ENCODE measurements around the gene NKIRAS2. TPM values are rescaled to one million over a fixed set of nuclear protein-coding genes. Genes with fewer than 3 reads are reported as not detected.

The NKIRAS2 gene
- total RNA-seq = 59.2 and 60.2 TPM in 2 replicates
- long read RNA-seq, transcript NKIRAS2-206 (4 exons, 1,909 nt) = major isoform, 11 of 15 reads
- long read RNA-seq, partial matches to known transcripts = 0 of 15 reads
- long read RNA-seq, other reads (novel, unspliced or antisense) = 2 of 15 reads

DNA sequence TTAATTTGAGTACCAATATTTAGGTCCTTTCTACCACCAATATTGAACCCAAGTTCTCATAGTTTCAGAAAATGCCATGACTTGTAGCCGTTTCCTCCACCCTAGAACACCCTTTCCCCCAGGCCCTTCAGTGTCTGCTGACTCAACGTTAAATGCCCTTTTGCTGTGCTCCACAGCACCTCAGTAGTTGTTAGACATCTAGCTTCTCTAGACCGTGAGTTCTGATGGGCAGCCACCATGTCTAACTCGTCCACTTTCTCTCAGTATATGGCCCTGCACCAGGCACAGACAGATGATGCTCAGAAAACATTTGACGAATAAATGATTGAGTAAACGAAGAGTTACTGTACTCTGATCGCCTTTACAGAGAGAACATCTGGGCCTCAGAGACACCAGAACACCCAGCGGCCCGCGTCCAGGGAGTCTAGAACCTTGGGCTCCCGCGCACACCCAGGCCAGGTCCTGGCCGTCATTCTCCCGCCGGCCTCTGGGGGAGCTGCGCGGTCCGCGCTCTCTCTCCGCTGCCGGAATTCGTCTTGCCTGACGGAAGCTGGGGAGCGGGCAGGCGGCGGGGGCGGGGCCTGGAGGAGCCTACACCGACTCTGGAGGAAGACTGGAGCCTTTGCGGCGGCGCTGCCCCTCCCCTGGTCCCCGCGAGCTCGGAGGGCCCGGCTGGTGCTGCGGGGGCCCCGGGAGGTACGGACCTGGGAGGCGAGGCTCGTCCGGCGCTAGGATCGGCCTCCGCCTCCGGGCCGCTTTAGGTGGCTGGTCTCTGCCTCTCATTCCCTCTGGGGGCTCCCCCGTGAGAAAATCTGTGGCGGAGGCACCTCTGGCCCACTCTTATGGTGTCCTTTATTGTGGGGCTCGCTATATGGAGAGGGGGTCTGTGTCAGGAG, at the start of gene NKIRAS2:
Gene NKIRAS2, plus strand, starts transcription at position 582 of the 896 bp plus-strand sequence. CDS start 1,488 bp downstream, outside the sequence.
- peak within 1 kb of the TSS; percentile 89 for H3K27ac Mint-ChIP-seq (ENCODE audit: unreplicated experiment)
- peak; percentile 90 for DNase-seq (ENCODE audit: low read depth, low spot score)
- no peaks in the 10 kb centered on the region for H3K27me3 Mint-ChIP-seq (ENCODE audit: low read depth)
- H3K36me3 Mint-ChIP-seq (ENCODE audit: low read depth) = peaks cover 7% of the 10 kb centered on the region
- peak within 1 kb of the TSS; percentile 97 for H3K4me3 Mint-ChIP-seq
- peaks cover 3% of the 10 kb centered on the region for H3K9me3 Mint-ChIP-seq
- H3K4me1 Mint-ChIP-seq = peaks cover 54% of the 10 kb centered on the region
- TF ChIP-seq CTCF (conservative IDR thresholded peaks at IDR 0.05) = peak; percentile 86

DNA sequence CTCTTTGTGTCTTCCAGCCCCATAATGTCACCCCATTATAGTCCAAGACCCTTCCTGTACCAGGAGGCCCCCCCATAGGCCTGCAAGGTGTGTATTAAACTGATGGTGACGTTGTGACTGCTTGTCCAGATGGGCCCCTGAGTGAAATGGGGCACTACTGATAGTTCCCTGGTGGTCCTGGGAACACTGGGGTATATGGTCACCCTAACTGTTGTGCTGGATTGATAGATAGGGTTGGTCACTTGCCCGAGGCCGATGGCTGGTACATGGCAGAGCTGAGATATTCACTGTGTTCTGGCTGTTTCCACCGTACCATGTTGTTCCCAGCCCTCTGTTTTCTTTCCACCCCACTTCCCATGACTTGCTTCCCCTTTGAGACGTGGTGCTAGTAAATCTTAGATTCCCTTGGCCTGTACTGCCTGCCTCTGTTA, 49.0 kb upstream of the NKIRAS2 start:
- DNase-seq (ENCODE audit: low read depth, low spot score) = no peak
- Mint-ChIP-seq H3K36me3 (ENCODE audit: low read depth) (peaks cover 29% of the 10 kb centered on the region), H3K27me3 (ENCODE audit: low read depth) (peaks cover 11% of the 10 kb centered on the region), H3K4me3 (peak overlapping the region; percentile 80), H3K27ac (ENCODE audit: unreplicated experiment) (peak overlapping the region; percentile 58), H3K9me3 (no peaks in the 10 kb centered on the region), H3K4me1 (peaks cover 41% of the 10 kb centered on the region)
- TF ChIP-seq CTCF (conservative IDR thresholded peaks at IDR 0.05) = no peak

DNA sequence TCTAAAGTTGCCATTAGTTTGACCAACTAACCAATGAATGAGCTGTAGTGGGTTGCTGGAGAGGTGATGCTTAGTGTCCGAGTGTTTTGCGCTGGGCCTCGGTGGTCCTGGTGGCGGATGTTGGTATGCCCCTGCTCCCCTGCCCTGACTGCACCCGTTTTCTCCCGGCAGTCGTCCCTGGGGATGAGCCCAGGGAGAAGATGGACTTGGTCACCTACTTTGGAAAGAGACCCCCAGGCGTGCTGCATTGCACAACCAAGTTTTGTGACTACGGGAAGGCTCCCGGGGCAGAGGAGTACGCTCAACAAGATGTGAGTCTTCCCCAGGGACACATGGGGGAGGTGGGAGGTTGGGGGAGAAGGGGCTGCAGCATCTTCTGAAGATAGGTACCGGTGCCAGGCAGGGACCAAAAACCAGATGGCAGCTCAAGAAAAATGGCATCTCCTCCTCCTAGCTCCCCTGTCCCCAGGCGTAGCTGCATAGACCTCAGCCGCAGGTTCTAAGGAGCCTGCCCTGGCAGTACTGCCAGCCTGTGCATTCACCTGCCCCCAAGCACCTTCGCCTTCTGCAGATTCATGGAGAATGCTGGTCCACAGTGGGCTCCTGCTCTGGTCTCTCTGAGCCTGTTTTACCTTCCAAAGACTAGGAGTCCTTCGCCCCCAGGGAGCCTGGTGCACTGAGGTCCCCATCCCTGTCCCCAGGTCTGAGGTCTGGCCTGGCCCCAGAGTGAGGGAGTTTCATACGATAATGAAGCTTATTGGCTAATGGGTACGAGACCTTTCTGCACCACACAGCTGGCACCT, 48.0 kb upstream of the NKIRAS2 start:
- Mint-ChIP-seq H3K4me1 (peaks cover 38% of the 10 kb centered on the region), H3K36me3 (ENCODE audit: low read depth) (peaks cover 37% of the 10 kb centered on the region), H3K9me3 (no peaks in the 10 kb centered on the region), H3K4me3 (peak overlapping the region; percentile 80), H3K27ac (ENCODE audit: unreplicated experiment) (no peak overlapping the region), H3K27me3 (ENCODE audit: low read depth) (peaks cover 15% of the 10 kb centered on the region)
- no peak for DNase-seq (ENCODE audit: low read depth, low spot score)
- TF ChIP-seq CTCF (conservative IDR thresholded peaks at IDR 0.05) = no peak

- Mint-ChIP-seq H3K36me3 (ENCODE audit: low read depth) (peaks cover 35% of the 10 kb centered on the region), H3K4me3 (peak overlapping the region; percentile 69), H3K9me3 (no peaks in the 10 kb centered on the region), H3K4me1 (peaks cover 31% of the 10 kb centered on the region), H3K27me3 (ENCODE audit: low read depth) (peaks cover 9% of the 10 kb centered on the region), H3K27ac (ENCODE audit: unreplicated experiment) (peak overlapping the region; percentile 60)
- DNase-seq (ENCODE audit: low read depth, low spot score) = no peak
- no peak for TF ChIP-seq CTCF (conservative IDR thresholded peaks at IDR 0.05)
These were observed 47.1 kb upstream of the NKIRAS2 start for GRCh38 chr17:41972571-41973407.

Measured in neural crest cell (in vitro differentiated cells).